Stimulated activated CD4-positive, alpha-beta T cell treated with anti-CD3 and anti-CD28 coated beads, Interleukin-1b, Interleukin-23, amount 100 ng/mL, for 24 hours (primary cell): ENCODE measurements around the gene KRTAP4-4.
"Not testable (repeated sequence)": the region's sequence is repeated elsewhere in the genome, so short reads cannot be mapped to it uniquely, and the experiment has no call there.

Source experiments
- DNase-seq, 4 experiments: peaks; one replicate each; pipeline ENCODE4 v3.0.0-alpha.2; 2020; ENCODE audit warnings: low read depth in 4 of 4, low spot score in 1 of 4

Gene KRTAP4-4

DNA sequence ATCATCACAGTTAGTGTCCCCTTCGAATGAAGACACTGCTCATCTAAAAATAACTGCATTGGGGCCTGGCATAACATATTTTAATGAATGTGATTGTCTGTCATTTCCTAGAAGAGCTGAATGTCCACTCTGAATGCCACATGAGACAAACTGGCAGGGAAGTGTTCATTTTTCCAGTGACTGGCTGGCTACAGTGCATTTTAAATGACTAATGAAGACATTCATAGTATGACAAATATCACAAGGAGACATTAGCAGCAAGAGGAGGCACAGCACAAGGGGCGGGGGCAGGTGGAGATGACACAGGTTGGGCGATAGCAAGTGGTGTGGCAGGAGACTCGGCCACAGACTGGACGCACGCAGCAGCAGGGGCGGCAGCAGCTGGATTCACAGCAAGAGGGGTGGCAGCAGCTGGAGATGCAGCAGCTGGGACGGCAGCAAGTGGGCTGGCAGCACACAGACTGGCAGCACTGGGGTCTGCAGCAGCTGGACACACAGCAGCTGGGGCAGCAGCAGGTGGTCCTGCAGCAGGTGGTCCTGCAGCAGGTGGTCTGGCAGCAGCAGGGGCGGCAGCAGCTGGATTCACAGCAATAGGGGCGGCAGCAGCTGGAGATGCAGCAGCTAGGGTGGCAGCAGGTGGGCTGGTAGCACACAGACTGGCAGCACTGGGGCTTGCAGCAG lies 11.4 kb downstream of the KRTAP4-4 start:
- DNase-seq, result not testable (repeated sequence)

DNA sequence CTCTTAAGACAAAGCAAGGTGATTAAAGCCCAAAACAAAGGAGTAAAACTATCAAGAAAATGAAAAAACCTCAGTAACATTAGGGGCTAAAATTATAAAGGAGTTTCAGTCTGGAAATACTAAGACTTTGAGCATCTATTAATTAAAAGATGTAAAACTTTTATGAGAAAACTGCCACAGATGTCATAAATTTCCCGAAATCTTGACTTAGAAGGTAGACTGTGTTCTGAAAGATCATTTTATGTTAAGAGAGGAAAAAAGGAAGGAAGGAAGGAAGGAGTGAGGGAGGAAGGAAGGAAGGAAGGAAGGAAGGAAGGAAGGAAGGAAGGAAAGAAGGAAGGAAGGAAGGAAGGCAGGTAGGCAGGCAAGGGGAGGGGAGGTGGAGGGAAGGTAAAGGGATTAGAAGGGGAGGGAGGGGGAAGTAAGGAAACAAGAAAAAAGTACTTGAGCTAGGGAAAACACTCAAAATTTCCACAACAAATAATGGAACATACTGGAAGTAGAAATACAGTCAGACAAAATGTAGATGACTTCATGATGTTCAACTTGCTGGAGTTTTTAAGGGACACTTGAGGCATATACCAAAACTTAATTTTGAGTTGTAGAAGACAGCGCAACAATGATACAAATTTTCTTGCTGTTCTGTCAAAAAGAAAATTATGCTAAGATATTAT lies 12.9 kb downstream of the KRTAP4-4 start:
- DNase-seq, result no peak

DNA sequence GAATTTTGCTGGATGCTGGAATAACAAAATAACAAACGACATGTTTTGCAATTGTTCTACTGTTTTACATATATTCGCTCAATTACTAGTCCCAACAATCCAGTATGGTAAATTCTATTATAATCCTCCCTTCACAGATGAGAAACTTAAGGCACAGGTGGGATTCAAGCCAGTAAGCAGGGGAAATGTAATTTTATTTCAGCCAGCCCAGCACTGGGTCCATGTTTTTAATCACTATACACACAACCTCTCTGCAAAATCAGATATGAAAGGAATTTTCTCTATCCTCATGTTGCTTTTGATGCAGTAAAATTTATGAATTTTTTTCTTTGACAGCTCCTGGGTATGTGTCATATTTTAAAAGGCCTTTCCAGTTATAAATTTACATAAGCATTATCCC lies 15.3 kb downstream of the KRTAP4-4 start:
- no peak for DNase-seq

DNA sequence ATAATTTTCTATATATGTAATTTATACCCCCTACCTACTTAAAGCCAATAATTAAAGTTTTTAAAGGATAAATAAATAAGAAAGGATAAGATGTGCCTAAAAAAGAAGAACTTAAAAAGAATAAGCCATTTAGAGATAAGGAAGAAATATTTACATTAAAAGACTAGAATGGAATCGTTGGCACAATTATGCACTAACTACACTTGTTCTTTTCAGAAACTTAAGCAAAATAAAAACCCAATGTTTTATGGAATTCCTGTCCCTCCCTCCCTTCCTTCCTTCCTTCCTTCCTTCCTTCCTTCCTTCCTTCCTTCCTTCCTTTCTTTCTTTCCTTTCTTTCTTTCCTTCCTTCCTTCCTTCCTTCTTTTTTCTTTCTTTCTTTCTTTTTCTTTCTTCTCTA lies 15.7 kb downstream of the KRTAP4-4 start:
- DNase-seq, result no peak

DNA sequence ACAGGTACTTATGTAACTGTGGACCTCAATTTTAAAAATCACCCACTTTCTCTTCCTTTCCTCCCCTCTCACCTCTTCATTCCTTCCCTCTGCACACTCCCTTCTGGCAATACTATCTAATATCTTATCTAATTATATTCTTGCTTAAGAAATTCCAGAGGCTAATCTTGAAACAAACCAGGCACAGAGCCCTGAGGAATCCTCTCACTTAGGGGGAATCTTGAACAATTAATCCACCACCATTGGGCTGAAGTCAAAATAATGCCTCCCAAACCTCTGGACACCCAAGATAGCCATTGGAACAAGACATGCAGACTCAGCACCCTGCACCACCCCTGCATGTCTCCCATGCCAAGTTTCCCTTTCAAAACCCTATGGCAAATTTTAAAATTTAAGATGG lies 19.2 kb downstream of the KRTAP4-4 start:
- no peak for DNase-seq

DNA sequence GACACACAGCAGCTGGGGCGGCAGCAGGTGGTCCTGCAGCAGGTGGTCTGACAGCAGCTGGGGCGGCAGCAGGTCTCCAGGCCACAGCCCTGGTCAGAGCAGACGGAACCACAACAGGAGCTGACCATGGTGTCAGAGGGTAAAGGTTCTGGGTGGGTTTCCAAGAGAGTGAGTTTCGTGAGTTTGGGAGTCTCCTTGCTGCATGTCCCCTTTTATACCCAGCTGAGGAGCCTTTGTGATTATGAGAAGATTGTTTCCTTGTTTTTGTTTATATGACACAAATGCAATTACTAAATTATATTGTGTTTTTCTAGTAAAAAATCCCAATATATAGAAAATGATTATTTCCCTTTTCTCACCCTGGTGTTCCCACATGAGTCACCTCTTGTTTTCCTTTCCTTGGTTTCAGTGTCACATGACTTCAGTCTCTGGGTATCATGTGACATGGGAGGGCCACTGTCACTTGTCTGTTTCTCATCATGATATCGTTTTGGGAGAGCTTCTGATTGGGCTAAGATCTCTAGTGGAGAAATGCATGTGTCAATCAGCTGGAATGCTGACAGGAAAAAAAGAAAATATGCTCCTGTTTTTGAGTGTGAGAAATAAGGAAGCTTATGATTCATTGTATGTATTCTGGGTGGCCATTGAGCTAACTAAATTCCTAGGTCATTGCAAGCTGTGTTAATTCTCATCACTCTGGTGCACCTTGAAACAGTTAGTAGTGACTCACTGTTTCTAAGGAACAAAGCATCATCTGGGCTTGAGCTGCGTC lies 20.0 kb downstream of the KRTAP4-4 start, which contains the start of gene KRTAP4-6:
Gene KRTAP4-6, minus strand, starts transcription at position 185 of the 772 bp plus-strand sequence. Its CDS starts 57 bp downstream, at position 128.
- no peak for DNase-seq

DNA sequence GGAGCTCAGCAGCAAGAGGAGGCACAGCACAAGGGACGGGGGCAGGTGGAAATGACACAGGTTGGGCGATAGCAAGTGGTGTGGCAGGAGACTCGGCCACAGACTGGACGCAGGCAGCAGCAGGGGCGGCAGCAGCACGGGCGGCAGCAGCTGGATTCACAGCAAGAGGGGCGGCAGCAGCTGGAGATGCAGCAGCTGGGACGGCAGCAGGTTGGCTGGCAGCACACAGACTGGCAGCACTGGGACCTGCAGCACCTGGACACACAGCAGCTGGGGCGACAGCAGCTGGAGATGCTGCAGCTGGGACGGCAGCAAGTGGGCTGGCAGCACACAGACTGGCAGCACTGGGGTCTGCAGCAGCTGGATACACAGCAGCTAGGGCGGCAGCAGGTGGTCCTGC lies 20.7 kb downstream of the KRTAP4-4 start:
- DNase-seq, result not testable (repeated sequence)

DNA sequence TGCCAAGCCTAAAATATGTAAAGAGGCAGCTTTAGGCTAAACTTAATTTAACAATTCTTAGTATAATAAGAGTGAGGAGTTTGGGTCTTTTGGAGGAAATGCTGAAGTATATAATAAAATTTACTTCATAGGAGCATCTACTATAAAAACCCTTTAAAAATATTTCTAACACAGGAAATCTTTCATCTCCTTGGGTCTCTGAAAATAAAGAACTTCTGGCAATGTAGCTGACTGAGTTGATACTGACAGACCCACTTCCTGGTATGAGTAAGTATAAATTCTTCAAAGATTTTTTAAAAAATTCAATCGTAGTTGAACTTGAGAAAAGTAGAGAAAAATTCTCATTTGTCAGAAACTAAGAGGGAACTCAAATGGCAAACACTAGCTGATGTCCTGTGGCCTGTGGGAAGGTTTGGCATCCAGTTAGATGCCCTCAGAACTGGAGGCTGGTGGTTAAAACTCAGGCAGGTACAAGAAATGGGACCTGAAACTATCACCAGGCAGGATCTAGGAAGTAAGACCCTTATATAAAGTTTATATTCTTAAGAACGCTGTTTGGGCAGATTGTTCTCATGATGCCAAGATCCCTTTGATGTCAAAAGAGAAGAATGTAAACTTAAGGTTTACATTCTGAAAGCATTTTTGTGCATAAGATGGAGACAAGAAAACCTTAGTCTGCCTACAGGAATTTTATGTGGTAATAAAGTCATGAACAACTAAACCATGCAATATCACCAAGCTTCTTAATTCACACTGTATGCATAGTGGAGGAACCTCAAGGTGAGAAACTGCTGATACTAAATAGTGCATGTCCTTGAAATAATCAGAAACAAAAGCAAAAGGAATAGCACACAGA lies 26.4 kb downstream of the KRTAP4-4 start:
- DNase-seq, result no peak

DNA sequence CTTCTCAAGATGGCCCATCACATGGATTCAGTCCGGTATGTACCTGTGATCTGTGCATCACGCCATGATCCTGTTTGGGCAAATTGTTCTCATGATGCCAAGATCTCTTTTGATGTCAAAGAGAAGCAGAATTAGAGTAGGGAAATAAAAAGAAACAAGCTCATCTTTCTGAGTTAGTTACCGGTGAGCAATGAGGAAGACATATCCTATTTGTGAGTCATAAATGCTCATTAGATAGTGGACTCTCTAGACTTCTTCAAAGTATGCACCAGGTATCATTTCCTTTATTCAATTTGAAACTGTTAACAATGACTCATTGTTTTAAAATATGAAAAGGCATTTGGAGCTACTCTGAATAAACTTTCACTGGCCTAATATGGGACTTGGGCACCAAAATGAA lies 28.6 kb downstream of the KRTAP4-4 start:
- DNase-seq, result no peak

DNA sequence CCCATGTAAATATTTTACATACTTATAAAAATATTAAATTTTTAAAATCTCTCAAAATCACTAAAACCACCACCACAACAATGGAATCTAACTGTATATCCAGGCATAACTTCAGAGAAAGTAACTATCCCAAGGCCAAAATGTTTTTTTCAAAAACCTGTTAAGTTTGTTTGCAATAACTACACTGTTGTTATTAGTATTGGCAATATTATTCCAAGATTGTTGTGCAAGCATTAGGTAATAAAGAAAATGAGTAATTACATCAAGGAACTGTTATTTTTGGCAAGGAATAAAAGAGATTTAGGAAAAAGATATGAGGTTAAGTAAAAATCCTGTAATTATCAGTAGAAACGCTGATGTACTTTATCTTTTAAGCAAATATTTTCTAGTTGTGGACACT lies 33.2 kb downstream of the KRTAP4-4 start:
- no peak for DNase-seq

DNA sequence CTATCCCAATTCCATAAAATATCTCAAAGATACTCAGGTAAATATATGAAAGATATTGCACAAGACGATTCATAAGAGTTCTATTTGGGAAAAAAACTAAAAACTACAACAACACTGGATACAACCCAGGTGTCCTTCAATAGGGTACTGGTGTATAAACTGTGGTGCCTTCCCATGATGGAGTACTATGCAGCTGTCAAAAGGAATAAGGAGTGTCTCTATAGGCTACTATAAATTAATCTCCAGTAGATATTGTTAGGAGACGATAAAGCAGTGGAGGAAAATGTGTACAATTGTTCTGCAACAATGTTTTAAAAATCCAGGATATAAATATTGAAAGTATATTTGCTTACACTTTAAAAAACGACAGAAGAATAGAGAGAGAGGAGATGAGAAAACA lies 34.1 kb downstream of the KRTAP4-4 start:
- no peak for DNase-seq

DNA sequence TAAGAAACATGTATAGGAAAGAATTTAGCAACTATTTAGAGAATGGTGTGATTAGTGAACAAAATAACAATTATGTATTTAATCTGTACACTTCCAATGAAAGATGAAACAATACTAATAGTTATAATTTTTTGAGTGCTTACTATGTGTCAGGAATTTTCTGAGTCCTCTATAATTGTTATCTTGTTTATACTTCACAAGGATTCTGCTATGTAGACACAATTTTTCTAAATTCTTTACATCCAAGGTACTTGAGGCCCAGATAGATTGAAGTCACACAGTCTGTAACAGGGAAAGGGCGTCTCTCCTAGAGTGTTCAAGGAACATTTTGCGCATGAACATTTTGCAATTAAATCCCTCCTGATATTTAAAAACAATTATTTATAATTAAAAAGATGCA lies 35.5 kb downstream of the KRTAP4-4 start:
- no peak for DNase-seq

DNA sequence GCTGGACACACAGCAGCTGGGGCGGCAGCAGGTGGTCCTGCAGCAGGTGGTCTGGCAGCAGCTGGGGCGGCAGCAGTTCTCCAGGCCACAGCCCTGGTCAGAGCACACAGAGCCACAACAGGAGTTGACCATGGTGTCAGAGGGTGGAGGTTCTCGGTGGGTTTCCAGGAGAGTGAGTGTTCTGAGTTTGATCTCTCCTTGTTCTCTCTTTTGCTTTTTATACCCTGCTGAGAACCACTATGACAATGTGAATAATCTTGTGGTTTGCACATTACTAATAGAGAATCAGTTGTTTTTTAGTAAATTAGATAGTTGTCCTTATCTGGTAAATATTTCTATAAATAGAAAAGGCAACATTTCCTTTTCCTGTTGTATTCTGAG lies 36.6 kb downstream of the KRTAP4-4 start, which contains the start of gene KRTAP4-12:
Gene KRTAP4-12, minus strand, starts transcription at position 192 of the 381 bp plus-strand sequence. Its CDS starts 60 bp downstream, at position 132.
- DNase-seq, result not testable (repeated sequence)

DNA sequence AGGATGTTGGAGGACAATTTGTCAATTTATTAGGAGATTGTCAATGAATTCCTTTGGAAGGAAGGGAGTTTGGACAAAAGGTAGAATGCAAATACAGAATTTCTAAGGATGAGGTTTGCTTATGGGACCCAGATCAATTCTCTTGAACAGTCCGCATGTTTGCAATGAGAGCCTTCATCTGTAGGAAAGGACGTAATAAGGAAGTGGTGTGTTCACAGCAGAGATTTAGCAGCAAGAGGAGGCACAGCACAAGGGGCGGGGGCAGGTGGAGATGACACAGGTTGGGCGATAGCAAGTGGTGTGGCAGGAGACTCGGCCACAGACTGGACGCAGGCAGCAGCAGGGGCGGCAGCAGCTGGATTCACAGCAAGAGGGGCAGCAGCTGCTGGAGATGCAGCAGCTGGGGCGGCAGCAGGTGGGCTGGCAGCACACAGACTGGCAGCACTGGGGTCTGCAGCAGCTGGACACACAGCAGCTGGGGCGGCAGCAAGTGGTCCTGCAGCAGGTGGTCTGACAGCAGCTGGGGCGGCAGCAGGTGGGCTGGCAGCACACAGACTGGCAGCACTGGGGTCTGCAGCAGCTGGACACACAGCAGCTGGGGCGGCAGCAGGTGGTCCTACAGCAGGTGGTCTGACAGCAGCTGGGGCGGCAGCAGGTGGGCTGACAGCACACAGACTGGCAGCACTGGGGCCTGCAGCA lies 37.1 kb downstream of the KRTAP4-4 start:
- not testable (repeated sequence) for DNase-seq

DNA sequence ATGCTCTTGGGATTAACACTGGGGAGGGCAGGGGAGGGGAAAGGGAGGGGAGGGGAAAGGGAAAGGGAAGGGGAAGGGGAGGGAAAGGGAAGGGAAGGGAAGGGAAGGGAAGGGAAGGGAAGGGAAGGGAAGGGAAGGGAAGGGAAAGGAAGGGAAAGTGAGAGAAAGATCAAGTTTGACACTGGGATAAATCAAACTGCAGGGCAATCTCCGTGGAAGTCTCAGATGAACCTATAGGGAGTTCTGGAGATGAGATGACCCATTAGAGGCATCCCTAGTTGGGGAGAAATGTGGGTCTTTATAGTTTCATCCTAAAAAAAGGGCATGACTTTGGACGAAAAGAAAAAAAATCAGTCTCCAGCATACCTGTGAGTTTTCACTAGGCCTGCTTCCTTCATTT lies 38.8 kb downstream of the KRTAP4-4 start:
- no peak for DNase-seq

DNA sequence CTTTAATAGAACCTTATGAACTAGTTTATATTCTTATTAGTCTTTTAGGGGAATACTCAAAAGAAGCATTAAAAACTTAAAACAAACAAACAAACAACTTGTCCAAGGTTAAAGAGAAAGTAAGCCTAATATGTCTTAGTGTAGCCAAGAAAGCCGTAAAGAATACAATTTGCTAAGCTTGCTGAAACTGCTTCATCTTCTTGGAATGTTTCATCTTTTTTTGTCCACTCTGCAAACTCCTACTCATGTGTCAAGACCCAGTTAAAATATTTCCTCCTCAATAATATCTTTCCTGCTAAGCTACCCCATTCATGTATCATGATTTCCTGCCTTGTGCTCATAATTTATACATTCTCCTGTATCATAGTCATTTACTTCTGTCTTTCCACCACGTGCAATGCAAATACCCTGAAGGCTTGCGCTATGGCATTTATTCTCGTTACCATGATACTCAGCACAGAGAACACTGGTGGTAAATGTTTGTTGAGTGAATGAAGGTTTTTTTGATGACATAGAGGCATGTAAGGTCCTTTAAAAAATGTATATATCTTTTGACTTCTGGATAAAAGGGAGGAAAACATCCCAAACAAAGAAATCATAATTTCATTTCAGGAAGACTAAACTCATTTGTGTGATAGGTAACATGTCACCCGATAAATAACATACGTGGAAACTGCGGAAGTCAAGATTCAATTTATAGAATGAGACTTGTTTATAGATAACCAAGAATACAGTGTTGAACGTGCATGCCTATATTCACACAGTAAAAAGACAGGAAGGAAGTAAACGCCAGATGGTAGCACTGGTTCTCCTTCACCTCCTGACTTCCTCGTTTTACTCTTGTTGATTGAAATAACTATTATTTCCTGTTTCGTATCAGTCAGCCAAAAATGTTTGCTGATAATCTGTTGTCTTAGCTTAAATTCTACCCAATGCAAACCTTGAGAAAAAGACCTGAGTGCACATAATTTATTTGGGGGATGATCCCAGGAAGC lies 40.6 kb downstream of the KRTAP4-4 start:
- not testable (repeated sequence) for DNase-seq

DNA sequence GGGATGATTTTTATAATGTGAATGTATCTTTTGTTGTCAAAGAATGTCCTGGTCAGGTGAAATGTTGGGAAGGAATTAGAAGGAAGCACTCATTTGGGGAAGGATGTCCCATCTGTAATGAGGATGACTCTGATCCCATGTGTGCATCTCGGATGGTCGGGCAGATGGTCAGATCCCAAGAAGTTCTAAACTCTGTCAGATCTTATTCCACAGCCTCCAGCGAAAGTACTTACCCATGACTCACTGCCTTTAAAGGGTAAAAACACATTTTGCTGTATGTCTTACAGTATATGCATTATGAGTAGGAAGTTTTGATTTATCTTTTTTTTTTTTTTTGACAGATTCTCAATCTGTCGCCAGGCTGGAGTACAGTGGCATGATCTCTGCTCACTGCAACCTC lies 41.8 kb downstream of the KRTAP4-4 start:
- DNase-seq, result no peak

DNA sequence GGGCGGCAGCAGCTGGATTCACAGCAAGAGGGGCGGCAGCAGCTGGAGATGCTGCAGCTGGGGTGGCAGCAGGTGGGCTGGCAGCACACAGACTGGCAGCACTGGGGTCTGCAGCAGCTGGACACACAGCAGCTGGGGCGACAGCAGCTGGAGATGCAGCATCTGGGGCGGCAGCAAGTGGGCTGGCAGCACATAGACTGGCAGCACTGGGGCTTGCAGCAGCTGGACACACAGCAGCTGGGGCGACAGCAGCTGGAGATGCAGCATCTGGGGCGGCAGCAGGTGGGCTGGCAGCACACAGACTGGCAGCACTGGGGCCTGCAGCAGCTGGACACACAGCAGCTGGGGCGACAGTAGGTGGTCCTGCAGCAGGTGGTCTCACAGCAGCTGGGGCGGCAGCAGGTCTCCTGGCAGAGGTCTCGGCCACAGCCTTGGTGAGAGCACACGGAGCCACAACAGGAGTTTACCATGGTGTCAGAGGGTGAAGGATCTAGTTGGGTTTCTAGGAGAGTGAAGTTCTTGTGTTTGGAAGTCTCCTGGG lies 42.6 kb downstream of the KRTAP4-4 start, which contains the start of gene KRTAP4-11:
Gene KRTAP4-11, minus strand, starts transcription at position 528 of the 541 bp plus-strand sequence. Its CDS starts 58 bp downstream, at position 470.
- DNase-seq, result not testable (repeated sequence)

DNA sequence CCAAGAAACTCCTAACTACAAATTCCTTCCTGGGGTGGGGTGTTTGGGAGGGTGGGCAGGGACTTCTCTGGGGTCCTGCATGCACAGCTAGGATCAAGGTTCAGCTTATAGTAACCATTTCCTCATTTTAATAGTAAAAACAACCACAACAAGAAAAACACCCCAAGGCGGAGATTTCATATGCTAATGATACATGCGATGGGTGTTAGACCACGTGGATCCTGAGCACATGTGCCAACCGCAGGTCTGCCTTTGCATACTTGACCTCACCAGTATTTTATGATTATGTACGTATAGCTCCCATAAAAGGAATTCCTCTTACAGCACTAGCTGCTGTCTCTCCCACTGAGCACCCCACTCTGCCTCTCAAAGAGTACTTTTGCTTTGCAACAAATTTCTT lies 44.3 kb downstream of the KRTAP4-4 start:
- DNase-seq, result no peak
